ENCODE results near the gene RPL22L1.
"Not testable (repeated sequence)": the region's sequence is repeated elsewhere in the genome, so short reads cannot be mapped to it uniquely, and the experiment has no call there.

The RPL22L1 gene

DNA sequence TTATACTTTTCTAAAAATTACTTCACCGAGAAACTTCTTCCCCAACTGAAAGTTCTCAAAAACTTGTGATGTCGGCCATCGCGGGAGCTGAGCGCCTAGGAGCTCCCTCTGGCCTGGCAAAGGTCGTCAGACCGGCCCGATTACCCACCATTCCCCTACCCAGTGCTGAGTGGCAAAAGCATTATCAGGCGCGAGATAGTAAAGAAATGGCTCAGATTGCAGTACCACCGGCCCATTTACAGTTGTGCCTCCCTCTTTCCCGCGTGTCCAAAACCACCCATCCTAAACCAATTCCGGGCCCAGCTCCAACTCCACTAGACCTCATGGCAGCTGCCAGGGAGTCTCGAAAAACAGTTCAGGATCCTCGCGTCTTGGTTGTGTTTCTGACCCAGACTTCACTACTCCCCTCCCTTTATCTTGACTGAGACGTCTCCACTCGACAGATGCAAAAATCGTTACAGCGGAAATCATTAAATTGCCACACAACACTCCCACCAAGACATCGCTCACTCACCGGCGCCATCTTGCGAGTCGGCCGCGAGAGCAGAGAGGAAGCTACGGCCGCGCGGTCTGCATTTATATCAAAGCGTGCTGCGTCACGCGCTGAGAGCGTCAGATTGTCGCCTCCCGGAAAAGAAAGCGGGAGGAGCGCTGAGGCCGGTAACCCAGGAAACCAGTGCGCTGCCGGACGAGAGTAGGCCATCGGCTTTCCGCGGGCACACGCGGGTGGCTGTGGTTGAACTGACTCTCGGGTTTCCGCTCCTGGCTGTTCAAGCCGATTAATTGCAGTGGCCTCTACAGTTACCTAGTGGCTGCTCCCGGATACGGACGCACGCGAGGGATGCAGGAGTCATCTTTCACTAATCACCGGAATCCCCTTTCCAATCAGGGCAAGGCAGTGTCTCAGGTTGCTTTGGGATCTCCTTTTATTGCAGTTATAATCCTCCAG lies at the start of gene RPL22L1:
TSS of gene RPL22L1 (minus strand) at position 551 of the 949 bp plus-strand sequence. CDS start at position 523, 28 bp downstream.
- DNase-seq (ENCODE audit: insufficient read length, low spot score) (peak; percentile 84), FAIRE-seq (peak; percentile 96)
- peak; percentile 98 for TF ChIP-seq POLR2A (IDR thresholded peaks at IDR 0.05; ENCODE audit: low read depth, low read length)

DNA sequence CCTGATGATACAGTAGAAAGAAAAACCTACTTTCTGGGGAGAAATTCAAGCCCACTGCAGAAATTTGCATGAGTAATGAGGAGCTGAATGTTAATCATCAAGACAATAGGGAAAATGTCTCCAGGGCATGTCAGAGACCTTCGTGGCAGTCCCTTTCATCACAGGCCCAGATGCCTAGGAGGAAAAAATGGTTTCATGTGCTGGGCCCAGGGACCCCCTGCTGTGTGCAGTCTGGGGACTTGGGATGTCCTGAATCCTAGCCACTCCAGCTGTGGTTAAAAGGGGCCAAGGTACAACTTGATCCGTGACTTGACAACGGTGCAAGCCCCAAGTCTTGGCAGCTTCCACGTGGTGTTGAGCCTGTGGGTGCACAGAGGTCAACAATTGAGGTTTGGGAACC lies 48.7 kb upstream of the RPL22L1 start:
- DNase-seq (ENCODE audit: insufficient read length, low spot score) (no peak), FAIRE-seq (no peak)
- no peak for TF ChIP-seq POLR2A (IDR thresholded peaks at IDR 0.05; ENCODE audit: low read depth, low read length)

DNA sequence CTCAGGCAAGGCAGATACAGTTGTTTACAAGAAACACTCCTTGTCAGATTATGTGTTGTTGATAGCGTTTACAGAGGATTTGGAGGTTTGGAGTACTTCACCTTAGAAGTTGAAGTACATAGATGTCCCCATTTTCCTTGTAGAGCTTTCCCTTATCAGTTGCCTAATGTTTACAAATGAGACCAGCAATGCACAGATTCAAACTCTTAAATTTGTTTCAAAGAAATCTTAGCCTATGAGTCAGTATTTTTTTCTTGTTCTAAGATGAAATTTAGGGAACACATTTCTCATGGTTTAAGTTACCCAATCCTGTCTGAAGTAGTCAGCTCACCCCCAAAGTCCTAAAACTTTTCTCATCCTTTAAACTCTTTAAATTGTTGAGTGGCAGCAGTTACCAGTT lies 44.7 kb upstream of the RPL22L1 start:
- DNase-seq (ENCODE audit: insufficient read length, low spot score) = no peak
- no peak for TF ChIP-seq POLR2A (IDR thresholded peaks at IDR 0.05; ENCODE audit: low read depth, low read length)
- no peak for FAIRE-seq

DNA sequence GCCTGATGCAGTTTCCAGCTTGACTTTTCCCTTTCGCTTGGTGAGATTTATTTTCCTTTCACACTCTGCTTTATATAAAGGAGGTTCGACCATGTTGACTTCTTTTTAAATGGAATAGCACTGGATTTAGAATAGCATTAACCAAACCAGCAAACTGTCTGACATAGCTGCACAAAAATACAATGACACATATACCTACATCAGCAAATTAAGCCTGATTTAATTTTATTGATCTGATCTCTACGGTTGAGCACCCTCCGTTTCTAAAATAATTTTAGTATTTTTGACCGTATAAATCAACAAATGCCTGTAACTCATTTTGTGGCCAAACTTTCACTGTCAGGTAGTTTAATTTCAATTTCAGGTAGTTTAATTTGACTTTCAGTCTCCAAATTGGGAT lies 44.2 kb upstream of the RPL22L1 start:
- DNase-seq (ENCODE audit: insufficient read length, low spot score) (no peak), FAIRE-seq (no peak)
- TF ChIP-seq POLR2A (IDR thresholded peaks at IDR 0.05; ENCODE audit: low read depth, low read length) = no peak

DNA sequence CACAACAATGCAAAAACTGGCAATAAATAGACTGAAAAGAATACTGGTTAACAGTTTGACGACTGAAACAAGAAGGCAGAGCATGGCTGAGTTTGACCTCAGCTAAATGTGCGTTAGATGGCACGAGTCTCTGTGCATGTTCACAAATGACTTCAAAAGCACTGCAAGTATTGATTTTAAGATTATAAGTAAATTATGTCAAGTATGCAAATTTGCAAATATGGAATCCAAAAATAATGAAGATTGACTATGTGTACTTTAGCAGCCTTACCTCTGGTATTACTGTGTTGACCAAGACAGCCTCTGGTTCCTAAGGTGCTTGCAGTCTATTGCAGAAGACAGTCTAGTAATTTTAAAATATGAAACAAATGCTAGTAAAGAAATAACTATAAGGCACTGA lies 41.1 kb upstream of the RPL22L1 start:
- DNase-seq (ENCODE audit: insufficient read length, low spot score) = no peak
- no peak for FAIRE-seq
- TF ChIP-seq POLR2A (IDR thresholded peaks at IDR 0.05; ENCODE audit: low read depth, low read length) = no peak

DNA sequence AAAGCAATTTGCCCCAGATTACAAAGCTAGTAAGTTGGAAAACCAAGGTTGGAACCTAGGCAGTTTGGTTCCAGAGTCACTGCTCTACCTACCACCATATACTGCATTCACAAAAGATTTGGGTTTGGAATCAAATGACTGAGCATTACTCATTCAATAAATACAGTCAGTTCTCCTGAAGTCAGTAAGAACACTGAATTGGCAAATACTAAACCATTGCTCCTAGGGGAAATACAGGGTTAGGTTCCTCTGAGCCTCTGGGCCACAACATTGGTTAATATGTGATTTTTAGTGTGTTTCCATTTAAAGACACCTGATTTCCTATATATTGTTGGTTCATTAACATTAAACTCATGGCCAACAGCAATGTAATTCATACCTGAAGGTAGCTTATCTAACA lies 40.5 kb upstream of the RPL22L1 start:
- TF ChIP-seq POLR2A (IDR thresholded peaks at IDR 0.05; ENCODE audit: low read depth, low read length) = no peak
- DNase-seq (ENCODE audit: insufficient read length, low spot score) (no peak), FAIRE-seq (no peak)

DNA sequence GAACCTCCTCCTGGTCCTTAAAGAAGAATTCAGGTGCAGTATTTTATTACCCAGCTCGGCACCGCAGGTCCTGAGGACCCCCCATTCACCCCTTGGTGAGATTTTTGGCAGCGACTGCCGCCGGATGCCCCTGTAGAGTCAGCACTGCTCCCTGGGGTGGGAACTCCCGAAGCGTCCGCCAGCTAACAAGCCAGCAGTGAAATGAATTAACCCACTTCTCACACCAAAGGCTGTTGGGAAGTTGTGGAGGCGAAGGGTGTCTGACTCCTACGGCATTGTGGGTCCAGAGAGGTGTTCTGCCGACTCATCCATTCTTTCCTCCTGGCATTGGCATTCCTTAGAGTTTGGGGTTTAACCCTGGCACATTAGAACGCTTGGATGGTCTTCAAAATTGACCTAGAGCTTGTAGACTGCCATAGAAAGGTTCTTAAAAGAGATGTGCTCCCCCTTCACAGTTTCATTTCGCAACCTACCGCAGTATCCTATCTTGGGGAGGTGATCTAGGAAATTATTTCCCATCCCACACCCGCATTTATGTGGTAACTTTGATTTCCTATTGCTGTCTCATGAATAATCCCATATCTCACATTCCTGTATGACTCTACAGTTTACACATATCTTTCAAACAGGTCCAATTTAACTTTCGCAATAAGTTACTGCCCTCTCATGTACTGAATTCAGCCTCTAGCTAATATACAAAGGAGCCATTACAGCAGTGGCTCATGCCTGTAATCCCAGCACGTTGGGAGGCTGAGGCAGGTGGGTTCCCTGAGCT lies 39.3 kb upstream of the RPL22L1 start:
- FAIRE-seq (peak; percentile 50), DNase-seq (ENCODE audit: insufficient read length, low spot score) (peak; percentile 33)
- TF ChIP-seq POLR2A (IDR thresholded peaks at IDR 0.05; ENCODE audit: low read depth, low read length) = no peak

DNA sequence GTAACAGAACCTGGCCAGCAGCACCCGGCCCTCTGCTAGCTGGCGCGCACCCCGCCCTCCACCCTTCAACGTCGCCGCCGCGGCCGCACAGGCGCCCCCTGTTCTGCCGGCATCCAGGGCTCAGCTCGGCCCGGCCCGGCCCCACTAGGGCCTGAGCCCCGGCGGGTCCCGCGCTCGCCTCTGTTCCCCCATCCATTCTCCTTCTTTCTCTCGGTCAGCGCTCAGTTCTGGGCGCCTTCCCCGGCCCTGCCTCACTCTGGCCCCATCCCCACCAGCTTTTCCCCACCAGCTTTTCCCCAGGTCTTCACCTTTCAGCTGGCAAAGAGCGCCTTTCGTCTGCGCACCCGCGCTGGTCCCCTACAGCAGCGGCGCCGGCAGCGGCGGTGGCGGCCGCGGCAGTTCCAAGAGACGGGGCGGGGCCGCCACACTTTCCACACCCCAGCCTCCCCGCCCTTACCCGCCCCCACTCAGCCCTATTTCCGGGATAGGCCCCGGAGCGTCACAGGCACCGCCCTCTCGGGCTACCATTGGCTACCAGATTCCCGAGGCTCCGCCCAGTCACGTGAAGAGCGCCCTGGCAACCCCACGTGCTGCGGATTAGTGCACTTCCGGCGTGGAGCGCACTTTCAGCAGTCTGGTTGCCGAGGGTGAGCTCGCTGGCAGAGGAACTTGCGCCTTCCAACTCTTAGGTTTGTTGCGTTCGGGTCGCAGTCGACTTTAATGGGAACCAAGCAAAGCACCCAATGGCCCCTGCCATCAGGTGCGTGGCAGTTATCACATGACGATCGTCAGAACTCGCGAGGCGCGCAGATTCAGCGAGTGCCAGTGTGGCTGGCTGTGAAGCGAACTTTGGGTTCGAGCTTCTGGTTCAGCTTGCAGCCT lies 38.5 kb upstream of the RPL22L1 start, which contains the start of gene EIF5A2:
TSS of gene EIF5A2 (minus strand) at position 403 of the 882 bp plus-strand sequence. CDS start 831 bp downstream, outside the sequence.
- FAIRE-seq = no peak
- DNase-seq (ENCODE audit: insufficient read length, low spot score) = peak; percentile 46
- peak; percentile 29; the same call in 1 of the 2 replicates for TF ChIP-seq POLR2A (IDR thresholded peaks at IDR 0.05; ENCODE audit: low read depth, low read length)

DNA sequence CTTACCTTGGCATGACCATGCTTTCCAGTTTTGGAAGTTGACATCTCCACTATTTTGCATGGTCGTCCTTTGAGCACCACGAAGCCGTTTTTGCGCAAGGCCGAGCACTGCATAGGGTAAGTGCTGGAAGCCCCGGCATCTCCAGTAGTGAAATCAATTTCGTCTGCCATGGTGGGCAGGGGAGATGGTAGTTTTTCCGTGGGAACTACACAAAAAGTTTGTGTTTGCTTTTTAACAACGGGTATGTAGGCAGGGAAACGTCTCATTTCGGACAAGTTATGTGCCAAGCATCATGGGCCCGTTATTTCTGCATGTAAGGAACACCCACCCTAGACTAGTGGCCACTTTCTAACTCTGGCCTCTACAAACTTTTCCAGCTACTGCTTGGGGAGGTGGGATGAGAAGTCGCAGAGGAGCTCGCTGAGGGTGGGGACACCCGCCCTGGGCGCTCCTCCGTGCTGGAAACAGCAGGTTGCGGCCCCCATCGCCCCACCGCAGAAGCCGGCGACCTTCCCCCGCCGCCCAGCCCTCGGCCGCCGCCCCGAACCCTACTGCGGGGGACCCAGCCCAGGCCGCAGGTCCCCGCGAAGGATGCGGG lies 37.7 kb upstream of the RPL22L1 start:
- no peak for FAIRE-seq
- DNase-seq (ENCODE audit: insufficient read length, low spot score) = no peak
- TF ChIP-seq POLR2A (IDR thresholded peaks at IDR 0.05; ENCODE audit: low read depth, low read length) = no peak

DNA sequence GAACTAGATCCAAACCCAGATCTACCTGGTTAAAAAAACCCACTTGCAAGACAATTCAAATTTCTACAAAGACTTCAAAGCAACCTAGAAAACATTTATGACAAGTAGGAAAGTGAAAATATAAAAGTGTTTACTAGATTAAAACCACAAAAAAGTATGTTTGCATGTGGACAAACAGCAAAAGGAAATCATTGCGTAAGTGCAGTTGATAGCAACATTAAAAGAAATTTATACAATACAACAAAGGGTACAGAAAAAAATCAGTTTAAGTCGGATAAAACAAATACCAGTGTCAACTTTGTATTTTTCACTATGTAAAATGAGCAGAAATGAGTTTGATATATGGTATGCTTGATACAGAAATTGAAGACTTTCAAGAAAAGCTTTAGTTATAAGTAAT lies 35.9 kb upstream of the RPL22L1 start:
- no peak for TF ChIP-seq POLR2A (IDR thresholded peaks at IDR 0.05; ENCODE audit: low read depth, low read length)
- DNase-seq (ENCODE audit: insufficient read length, low spot score) (no peak), FAIRE-seq (no peak)

DNA sequence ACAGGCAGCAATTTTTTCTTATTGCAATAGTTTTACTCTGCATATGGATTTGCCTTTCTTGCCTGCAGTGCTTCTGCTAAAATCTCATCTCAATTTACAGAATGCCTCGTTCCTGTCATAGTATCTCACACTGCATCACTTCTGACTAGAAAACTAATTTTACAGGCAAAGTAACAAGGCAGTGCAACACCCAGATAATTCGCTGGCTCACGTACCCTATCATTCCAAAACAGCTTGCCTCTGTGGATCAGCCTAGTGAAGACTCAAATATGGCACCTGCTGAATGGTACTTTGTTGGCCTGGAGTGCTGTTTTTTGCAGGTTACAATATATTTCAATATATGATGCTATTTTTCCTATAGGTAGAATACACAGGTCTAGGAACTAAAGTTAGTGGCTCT lies 33.1 kb upstream of the RPL22L1 start:
- FAIRE-seq (no peak), DNase-seq (ENCODE audit: insufficient read length, low spot score) (no peak)

DNA sequence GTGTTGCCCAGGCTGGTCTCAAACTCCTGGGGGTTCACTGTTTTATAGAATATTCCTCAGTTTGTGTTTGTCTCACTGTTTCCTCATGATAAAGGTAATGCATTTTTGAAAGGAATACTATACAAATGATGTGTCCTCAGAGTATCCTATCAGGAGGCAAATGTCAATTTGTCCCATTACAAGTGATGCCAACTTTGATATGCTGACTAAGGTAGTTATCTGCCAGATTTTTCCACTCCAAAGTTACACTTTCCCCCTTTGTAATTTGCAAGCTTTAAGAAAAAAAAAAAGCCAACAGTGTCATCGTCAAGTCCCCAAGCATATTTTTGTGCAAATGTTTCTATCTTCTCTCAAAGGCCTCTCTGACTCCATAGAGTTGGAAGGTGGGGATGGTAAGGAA lies 29.5 kb upstream of the RPL22L1 start:
- no peak for TF ChIP-seq POLR2A (IDR thresholded peaks at IDR 0.05; ENCODE audit: low read depth, low read length)
- no peak for FAIRE-seq

More for the DNA sequence above, 33.1 kb upstream of the RPL22L1 start:
- TF ChIP-seq POLR2A (IDR thresholded peaks at IDR 0.05; ENCODE audit: low read depth, low read length) = no peak

DNA sequence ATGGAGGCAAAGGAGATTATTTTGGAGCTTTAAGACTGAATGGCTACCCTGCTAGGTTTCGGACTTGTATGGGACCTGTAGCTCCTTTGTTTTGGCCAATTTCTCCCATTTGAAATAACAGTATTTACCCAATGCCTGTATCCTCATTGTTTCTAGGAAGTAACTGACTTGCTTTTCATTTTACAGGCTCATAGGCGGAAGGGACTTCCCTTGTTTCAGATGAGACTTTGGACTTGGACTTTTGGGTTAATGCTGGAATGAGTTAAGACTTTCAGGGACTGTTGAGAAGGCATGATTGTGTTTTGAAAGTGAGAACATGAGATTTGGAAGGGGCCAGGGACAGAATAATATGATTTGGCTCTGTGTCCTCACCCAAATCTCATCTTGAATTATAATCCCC lies 28.0 kb upstream of the RPL22L1 start:
- no peak for FAIRE-seq

More for the DNA sequence above, 29.5 kb upstream of the RPL22L1 start:
- DNase-seq (ENCODE audit: insufficient read length, low spot score) = no peak

DNA sequence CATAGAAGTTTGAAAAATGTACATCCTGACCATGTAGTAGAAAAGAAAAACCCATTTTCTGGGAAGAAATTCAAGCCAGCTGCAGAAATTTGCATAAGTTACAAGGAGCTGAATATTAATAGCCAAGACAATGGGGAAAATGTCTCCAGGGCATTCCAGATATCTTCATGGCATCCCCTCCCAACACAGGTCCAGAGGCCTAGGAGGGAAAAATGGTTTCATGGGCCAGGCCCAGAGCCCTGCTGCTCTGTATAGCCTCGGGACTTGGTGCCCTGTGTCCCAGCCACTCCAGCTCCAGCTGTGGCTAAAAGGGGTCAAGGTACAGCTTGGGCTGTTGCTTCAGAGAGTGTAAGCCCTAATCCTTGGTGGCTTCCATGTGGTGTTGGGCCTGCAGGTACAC lies 27.2 kb upstream of the RPL22L1 start:
- FAIRE-seq; DNase-seq (ENCODE audit: insufficient read length, low spot score): not testable (repeated sequence)

More for the DNA sequence above, 28.0 kb upstream of the RPL22L1 start:
- TF ChIP-seq POLR2A (IDR thresholded peaks at IDR 0.05; ENCODE audit: low read depth, low read length) = no peak
- no peak for DNase-seq (ENCODE audit: insufficient read length, low spot score)
